Cerebellar nuclear complex (tissue), 1 donor: ENCODE measurements around the gene C11orf42.
"Not testable (repeated sequence)": the region's sequence is repeated elsewhere in the genome, so short reads cannot be mapped to it uniquely, and the experiment has no call there.

Experiments
- DNase-seq, 2 experiments: peaks; one replicate each; lab custom pipeline; 2025; lab: John Stamatoyannopoulos, UW

Gene C11orf42

GRCh38 chr11:6223854-6224253 lies 18.5 kb downstream of the C11orf42 start:
- no peak for DNase-seq

- DNase-seq, result no peak
Measured at GRCh38 chr11:6224421-6224820, 19.1 kb downstream of the C11orf42 start.

- DNase-seq, result no peak
Measured at GRCh38 chr11:6225024-6225423, 19.7 kb downstream of the C11orf42 start.

- DNase-seq, result no peak
Measured at GRCh38 chr11:6225896-6226295, 20.5 kb downstream of the C11orf42 start.

GRCh38 chr11:6228520-6228919 lies 23.2 kb downstream of the C11orf42 start:
- no peak for DNase-seq

GRCh38 chr11:6229911-6230310 lies 24.6 kb downstream of the C11orf42 start:
- DNase-seq, result no peak

- no peak for DNase-seq
Measured at GRCh38 chr11:6232899-6233298, 27.5 kb downstream of the C11orf42 start.

GRCh38 chr11:6233984-6234386 lies 28.6 kb downstream of the C11orf42 start:
- no peak for DNase-seq

- DNase-seq, result peak; percentile 100
Measured at GRCh38 chr11:6234387-6235107, 29.2 kb downstream of the C11orf42 start, which contains the start of gene FHIP1B. Gene FHIP1B (minus strand): TSS chr11:6234636. CDS start chr11:6224516, 10,120 bp downstream.

- DNase-seq, result no peak
Measured at GRCh38 chr11:6237266-6237665, 31.9 kb downstream of the C11orf42 start.

GRCh38 chr11:6237761-6238302 lies 32.5 kb downstream of the C11orf42 start:
- DNase-seq, result no peak

GRCh38 chr11:6238902-6239301 lies 33.5 kb downstream of the C11orf42 start, which contains the start of gene CNGA4:
Gene CNGA4 (plus strand): TSS chr11:6239089. CDS start chr11:6239207, 118 bp downstream.
- DNase-seq, result no peak

- DNase-seq, result no peak
Measured at GRCh38 chr11:6240139-6240538, 34.8 kb downstream of the C11orf42 start.

- no peak for DNase-seq
Measured at GRCh38 chr11:6240781-6241180, 35.4 kb downstream of the C11orf42 start.

- DNase-seq, result no peak
Measured at GRCh38 chr11:6241316-6241715, 36.0 kb downstream of the C11orf42 start.

- DNase-seq, result no peak
Measured at GRCh38 chr11:6245536-6245935, 40.2 kb downstream of the C11orf42 start.

- no peak for DNase-seq
Measured at GRCh38 chr11:6248248-6248647, 42.9 kb downstream of the C11orf42 start.

- not testable (repeated sequence) for DNase-seq
Measured at GRCh38 chr11:6248897-6249296, 43.5 kb downstream of the C11orf42 start.

- DNase-seq, result no peak
Measured at GRCh38 chr11:6249770-6250555, 44.6 kb downstream of the C11orf42 start.

GRCh38 chr11:6251120-6251733 lies 45.9 kb downstream of the C11orf42 start:
- peak in 1 of 2 experiments; percentile 61 for DNase-seq

GRCh38 chr11:6251990-6252473 lies 46.7 kb downstream of the C11orf42 start:
- DNase-seq, result no peak

- DNase-seq, result no peak
Measured at GRCh38 chr11:6253197-6253596, 47.8 kb downstream of the C11orf42 start.
